NCI-H774 (cell line): ENCODE data around the gene CAPN11.
"Not testable (repeated sequence)": the region's sequence is repeated elsewhere in the genome, so short reads cannot be mapped to it uniquely, and the experiment has no call there.

Experiments used
- DNase-seq: peaks from one replicate; lab custom pipeline; 2025; lab: John Stamatoyannopoulos, UW

CAPN11 gene

DNA sequence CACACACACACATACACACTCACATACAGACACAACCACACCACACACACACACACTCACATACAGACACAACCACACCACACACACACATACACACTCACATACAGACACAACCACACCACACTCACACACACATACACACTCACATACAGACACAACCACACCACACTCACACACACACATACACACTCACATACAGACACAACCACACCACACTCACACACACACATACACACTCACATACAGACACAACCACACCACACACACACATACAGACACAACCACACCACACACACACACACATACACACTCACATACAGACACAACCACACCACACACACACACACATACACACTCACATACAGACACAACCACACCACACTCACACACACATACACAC lies 23.2 kb downstream of the CAPN11 start:
- DNase-seq: not testable (repeated sequence)

DNA sequence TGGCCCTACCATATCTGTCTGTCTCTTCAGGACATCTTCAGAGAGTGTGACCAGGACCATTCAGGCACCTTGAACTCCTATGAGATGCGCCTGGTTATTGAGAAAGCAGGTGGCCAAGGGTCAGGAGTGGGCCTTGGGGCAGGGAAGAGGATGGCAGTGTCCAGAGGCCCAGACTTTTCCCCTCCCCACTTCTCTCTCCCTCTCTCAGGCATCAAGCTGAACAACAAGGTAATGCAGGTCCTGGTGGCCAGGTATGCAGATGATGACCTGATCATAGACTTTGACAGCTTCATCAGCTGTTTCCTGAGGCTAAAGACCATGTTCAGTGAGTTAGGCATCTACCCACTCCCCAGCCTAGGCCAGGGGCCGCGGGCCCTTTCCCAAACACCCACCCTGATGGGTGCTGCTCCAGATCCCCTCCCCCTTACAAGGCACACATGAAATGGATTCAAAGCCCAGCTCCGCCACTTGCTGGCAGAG lies 24.3 kb downstream of the CAPN11 start:
- no peak for DNase-seq

DNA sequence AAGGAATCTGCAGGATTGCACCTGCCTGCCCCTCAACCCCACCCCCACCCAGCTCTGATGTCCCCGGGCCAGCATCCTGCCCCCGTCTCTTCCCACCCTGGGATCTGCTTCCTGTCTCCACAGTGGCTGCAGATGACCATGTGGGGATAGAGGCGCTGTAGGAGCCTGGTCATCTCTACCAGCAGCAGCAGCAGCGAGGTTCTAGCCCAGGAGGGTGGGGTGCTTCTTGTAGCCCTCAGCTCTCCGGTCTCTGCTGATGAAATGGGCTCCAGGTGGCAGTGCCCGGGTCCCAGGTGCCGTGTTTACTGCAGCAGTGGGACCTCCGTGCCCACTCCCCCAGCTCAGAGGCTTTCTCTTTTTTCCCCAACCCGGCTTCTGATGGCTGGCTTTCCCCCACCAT lies 25.2 kb downstream of the CAPN11 start:
- no peak for DNase-seq

DNA sequence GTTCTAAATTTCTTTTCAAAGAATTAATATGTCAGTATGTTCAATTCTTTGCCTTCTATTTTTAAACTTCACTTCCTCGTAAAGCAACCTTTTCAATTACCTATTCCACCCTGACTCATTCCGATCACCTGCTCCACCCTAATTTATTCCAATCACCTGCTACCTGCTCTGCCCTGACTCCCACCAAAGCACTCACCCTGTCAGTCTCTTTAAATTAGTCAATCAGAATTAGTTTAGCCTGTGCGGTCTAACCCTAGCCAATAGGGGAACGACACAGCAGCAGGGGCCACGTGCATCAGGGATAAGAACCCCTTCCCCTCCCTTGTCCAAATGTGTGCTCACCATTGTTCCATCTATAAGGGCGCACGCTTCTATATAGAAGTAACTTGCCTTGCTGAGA lies 26.7 kb downstream of the CAPN11 start:
- DNase-seq: not testable (repeated sequence)

DNA sequence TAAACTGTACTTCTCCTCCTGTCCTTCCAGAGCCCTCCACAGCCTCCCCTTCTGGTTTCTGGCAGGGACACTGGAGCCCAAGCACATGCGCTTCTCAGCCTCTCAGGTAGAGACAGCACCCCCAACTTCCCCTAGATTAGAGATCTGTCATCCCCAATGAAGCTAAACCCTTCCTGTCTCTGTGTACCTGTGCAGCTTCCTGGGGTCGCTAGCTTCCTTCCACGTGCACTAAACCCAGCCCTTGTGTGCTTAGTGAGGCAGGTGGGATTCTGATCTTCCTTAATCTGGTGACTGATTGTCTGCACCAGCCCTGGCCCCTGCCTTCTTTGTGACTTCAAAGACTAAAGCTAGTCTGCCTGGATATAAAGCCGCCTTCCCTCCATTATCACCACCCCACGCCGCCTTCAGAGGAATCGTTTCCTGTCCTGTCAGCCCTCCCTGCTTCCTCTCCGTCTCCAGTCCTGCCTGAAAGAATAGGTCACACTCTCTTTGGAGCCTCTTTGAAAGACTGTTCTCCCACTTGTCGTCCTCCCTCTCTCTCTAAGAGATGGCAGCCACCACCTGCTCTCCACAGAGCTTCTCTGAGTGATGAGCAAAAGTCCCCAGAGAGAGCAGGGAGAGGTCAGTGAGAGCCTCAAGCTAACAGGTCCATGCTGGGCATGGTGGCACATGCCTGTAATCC lies 27.5 kb downstream of the CAPN11 start:
- DNase-seq: no peak

DNA sequence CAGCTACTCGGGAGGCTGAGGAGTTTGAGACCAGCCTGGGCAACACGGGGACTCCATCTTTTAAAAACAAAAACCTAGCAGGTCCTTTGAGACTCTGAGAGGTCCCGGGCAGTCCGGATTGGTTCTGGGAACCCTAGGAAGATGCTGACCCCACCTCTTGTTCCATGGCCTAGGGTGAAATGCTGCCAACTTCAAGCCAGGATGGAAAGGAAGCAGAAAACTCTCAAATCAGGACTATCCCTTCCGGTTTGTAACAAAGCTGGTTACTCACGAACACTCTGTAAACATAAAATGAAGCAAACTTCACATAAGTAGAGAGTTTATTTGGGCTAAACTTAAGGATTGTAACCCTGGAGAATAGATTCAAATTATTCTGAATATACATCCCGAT lies 28.0 kb downstream of the CAPN11 start:
- no peak for DNase-seq

DNA sequence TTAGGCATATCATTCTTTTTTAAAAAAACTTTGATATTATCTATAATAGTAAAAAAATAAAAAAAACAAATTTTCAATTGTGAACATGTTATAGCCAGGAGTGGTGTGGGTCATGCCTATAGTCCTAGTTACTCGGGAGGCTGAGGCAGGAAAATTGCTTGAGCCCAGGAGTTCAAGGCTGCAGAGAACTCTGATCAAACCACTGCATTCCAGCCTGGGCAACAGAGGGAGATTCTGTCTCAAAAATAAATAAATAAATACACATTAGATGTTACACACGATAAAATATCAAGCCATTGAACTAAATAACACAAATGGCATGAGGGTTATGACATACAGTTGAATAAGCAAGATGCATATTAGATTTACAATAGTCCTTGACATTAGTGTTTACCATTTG lies 30.2 kb downstream of the CAPN11 start:
- no peak for DNase-seq

DNA sequence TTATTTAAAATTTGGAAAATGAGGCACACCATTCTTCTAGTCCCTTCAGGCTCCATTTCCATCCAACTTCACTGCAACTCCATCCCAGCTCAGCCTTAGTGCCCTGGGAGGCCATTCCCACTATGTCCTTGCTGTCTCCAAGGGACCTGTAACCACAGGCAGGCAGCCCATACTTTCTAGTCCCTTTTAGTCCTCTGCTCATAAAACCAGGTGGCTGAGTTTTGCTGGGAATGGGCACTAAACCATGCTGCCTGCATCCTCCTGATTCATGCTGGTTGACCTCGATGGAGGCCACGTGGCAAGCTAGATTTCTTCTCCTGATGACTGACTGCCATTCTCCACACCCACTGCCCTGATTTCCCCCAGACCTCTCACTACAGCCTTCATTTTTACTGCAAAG lies 30.6 kb downstream of the CAPN11 start:
- DNase-seq: no peak

DNA sequence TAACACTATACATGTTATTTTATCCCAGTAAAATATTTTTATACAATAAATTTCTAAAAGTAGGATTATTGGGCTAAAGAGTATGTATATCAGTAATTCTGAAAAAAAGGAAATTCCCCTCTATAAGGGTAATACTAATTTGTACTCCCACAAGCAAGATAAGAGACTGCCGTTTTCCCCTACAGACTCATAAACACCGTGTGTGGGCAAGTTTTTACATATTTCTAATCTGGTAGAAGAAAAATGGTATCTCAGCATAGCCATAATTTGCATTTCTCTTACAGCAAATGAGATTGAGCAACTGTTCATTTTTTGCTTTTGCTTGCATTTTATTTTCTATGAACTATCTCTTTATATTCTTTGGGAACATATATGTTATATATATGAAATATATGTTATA lies 32.1 kb downstream of the CAPN11 start:
- no peak for DNase-seq

DNA sequence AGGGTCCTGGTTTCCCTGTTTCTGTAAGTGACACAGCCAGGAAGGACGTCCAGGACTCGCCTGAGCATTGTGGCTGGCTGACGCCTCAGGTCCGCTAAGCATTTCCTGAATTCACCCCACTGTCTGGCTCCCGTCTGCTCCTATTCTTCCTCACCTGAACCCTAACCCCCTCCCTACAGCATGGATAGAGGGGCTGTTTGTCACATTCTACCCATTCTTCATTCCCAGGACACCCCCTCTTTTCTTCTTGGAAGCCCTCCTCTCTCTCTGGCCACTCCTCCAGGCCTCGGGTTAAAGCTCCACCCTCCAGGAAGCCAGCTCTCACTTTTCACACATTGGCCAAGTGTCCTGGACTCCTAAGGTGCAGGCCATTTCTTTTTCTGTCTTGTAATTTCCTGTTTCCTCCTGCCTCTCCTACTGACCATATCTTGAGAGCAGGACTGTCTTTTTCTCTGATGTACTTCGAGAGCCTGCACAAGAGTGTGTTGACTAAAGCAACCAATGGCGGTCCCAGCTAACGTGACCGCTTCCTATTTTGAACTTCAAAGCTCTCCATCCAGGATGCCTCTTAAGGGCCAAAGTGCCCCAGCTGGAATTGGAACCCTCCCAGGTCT lies 33.9 kb downstream of the CAPN11 start:
- DNase-seq: no peak

DNA sequence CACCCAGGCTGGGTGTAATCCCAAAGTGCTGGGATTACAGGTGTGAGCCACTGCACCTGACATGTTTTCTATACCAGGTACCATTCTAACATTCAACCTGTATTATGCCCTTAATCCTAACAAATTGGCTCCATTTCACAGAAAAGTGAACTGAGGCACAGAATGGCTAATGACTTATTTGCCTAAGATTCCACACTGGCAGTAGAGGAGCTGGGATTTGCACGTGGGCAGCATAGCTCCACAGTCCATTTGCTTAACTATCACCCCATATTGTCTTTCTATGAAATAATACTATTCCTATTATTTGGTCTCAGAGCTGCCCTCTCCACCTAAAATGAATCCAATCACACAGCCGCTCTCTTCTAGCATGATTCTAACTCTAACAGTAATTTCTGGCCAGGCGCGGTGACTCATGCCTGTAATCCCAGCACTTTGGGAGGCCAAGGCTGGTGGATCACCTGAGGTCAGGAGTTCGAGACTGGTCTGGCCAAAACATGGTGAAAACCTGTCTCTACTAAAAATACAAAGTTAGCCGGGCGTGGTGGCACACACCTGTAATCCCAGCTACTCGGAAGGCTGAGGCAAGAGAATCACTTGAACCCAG lies 34.8 kb downstream of the CAPN11 start:
- no peak for DNase-seq

DNA sequence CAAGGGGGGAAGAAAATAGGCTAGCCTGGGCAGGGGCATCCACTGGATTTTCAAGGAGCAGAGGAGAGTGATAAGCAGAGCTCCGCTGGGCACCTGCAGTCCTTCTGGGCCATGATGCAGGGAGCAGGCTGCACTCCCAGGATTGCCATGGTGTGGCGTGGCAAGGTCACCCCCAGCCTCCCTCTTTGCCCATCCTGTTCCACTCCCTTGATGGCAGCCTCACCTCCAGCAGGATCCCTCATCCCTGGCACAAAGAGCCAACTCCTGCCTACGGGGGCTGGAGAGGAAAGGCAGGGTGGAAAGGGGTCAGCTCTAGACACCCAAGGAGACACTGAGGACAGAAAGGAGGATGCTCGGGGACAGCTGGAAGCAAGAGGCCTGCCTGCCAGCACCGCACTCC lies 35.7 kb downstream of the CAPN11 start:
- no peak for DNase-seq

DNA sequence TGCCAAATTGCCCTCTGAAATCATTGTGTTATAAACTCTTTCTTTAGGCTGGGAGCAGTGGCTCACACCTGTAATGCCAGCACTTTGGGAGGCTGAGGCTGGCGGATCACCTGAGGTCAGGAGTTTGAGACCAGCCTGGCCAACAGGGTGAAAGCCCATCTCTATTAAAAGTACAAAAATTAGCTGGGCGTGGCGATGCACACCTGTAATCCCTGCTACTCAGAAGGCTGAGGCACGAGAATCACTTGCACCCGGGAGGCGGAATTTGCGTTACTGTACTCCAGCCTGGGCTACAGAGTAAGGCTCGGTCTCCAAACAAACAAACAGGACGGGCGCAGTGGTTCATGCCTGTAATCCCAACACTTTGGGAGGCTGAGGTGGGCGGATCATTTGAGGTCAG lies 37.7 kb downstream of the CAPN11 start:
- DNase-seq: not testable (repeated sequence)

DNA sequence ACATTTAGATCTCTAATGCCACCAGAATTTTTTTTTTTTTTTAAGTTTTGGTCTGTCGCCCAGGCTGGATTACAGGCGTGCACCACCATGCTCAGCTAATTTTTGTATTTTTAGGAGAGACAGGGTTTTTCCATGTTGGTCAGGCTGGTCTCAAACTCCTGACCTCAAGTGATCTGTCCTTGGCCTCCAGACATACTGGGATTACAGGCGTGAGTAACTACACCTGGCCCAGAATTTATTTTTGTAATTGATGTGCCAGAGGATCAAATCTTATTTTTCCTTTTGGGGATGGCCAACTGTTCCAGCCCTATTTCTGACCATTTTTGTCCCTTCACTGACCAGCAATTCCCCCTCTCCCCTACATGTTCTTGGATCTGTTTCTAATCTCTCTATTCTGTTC lies 40.1 kb downstream of the CAPN11 start:
- no peak for DNase-seq

DNA sequence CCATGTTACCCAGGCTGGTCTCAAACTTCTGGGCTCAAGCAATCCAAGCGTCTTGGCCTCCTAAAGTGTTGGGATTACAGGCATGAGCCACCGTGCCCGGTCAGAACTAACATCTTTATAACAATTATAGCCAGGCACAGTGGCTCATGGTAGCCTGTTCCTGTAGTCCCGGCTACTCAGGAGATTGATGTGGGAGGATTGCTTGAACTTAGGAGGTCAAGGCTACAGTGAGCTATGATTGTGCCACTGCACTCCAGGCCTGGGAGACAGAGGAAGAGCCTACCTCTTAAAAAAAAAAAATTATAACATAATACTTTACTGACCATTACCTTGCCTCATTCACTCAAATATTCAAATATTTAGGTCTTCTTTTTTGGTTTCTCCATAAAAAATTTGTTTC lies 41.3 kb downstream of the CAPN11 start:
- DNase-seq: no peak

DNA sequence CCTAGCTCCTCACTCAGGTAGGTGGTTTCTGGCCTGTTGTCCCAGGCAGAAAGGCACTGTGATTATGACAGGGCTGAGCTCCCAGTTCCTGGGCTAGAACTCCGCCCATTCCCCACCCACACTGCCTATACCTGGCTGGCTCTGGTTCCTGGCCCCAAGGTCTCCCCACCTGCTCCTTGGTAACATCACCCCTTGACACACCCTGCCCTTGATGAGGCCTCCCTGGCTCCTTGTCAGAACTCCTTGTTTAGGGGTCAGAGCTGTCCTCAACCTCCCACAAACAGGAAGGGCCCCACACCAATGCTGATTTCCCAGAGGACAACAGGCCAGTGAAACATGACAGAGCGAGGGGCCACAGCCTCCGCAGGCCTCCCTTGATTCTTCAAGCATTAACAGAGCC lies 42.6 kb downstream of the CAPN11 start:
- DNase-seq: no peak

DNA sequence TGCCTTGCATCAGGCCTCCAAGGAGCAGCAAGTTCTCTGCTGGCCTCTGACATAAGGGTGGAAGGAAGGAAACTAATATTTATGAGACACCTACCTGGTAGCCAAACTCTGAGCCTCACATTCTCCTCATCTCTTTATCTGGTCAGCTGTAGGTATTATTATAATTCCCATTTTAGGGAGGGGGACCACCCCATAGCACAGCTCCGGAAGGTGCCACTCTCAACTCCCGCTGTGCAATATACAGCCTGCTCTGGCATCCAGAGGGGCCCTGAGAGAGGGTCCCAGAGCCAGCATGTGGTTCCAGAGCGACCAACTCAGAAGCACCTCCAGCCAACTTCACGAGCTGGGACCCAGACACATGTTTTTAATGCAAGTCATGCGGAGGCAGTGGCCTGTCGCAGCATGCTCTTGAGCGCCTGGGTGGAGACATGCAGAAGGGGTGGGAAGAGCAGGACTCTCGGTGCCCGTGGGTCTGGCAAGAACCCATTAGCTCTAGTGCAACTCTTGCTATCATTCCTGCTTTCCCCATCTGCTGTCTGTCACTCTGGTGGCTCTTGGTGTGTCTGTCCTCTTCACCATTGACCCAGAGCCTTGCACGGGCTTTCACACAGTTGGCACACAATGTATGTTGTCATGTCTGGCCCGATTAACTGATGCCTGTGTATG lies 43.2 kb downstream of the CAPN11 start:
- DNase-seq: no peak

DNA sequence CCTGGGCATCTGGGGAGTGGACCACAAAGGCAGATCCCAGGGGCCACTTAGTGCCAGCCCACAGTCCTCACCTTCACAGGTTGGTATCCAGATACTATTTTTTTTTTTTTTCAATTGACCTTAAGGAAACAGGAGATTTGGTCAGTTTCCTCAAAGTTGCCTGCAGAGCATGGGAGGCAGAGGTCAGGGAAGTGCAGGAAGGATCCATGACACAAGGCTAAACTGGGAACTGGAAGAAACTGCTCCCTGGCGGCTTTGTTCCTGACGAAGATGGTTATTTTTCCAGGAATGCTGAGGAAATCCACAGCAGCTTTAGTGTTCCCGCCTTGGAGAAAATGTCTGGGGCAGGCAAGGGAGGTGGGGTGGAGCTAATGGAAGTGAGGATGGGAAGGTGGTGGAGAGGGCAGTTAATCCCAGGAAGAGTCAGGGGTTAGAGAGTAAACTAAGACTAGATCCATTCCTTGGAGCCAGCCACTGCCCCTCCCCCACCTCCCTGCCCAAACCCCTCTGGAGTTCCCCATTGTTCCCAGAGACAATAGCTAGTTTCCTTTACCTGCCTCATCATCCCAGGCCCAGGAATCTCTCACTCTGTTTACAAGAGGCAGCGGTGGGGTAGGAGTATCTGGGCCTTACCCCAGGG lies 43.8 kb downstream of the CAPN11 start:
- DNase-seq: no peak

DNA sequence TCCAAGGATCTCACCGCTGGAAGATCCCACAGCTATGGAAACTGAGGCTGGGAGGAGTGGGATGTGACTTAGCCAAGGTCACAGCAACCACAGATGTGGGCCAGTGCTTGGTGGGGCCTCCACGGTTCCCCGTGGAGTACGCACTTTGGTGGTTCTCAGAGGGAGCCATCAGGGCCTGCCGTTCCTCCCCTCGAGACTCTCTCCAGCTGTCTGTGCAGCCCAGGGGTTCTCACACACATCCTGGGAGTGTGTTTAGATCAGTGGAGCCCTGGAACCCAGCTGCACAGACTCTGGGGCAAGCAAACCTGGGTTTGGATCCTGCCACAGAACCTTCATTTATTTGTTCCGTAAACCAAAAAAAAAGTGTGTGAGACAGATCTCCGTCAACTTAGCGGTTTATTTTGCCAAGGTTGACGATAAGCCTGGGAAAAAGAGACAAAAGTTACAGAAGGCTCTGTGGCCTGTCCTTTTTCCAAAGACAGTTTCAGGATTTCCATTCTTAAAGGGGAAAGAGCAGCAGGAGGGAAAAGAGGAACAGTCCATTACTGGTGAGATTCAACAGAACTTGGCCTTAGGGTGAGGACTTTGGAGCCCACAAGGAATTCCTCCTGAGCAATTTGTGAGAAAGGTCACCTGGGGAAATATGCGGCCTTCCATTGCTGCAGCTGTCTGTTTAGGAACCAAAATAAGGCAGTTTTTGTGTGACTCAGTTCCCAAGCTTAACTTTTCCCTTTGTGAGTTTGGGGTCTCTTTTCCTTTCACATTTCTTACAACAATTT lies 44.5 kb downstream of the CAPN11 start:
- no peak for DNase-seq

DNA sequence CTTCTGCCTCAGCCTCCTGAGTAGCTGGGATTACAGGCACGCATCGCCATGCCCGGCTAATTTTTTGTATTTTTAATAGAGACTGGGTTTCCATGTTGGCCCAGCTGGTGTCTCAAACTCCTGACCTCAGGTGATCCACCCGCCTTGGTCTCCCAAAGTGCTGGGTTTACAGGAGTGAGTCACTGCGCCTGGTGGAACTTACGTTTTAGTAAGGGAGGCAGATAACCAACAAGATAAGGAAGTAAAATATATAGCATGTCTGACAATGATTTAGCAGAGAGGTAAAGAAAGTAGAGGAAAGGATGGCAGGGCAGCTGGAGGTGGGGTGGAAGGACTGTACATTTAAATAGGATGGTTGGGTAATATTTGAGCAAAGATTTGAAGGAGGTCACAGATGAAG lies 45.3 kb downstream of the CAPN11 start:
- DNase-seq: no peak

DNA sequence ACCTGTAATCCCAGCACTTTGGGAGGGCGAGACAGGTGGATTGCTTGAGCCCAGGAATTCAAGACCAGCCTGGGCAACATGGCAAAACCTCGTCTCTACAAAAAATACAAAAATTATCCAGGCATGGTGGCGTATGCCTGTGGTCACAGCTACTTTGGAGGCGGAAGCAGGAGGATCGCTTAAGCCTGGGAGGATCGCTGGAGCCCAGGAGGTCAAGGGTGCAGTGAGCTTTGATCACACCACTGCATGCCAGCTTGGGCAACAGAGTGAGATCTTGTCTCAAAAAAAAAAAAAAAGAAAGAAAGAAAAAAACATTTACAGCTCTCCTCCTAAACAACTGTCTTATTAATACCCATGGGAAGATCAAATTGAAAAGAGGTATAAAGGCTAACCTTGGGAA lies 49.3 kb downstream of the CAPN11 start:
- no peak for DNase-seq

DNA sequence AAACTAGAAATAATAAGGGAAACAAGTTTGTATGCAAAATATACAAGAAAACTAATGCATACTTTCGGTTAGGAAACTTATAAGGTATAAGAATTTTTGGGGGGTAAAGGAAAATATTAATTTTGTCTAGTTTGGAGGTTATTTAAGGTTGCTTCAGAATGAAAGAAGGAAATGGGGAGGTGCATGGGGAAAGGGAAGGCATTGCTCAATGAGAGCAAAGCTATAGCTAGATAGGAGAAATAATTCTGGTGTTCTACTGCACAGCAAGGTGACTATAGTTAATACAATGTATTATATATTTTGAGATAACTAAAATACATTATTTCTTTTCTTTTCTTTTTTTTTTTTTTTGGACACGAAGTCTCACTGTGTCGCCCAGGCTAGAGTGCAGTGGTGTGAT lies 52.7 kb downstream of the CAPN11 start:
- DNase-seq: no peak
